Neuron (in vitro differentiated cells): ENCODE data around the gene OPN1LW.
"Not testable (repeated sequence)": the region's sequence is repeated elsewhere in the genome, so short reads cannot be mapped to it uniquely, and the experiment has no call there.

ENCODE experiments used
- H2AFZ ChIP-seq: one replicate; pipeline ENCODE4 v1.6.1; 2013; ENCODE audit warnings: low read depth, mild to moderate bottlenecking, inconsistent platforms, low read length, moderate library complexity
- H3K27me3 ChIP-seq: one replicate; pipeline ENCODE4 v1.6.1; 2013; ENCODE audit warnings: low read length; ENCODE audit not compliant: insufficient read depth
- H3K36me3 ChIP-seq: one replicate; pipeline ENCODE4 v1.6.1; 2013; ENCODE audit warnings: low read length; ENCODE audit not compliant: insufficient read depth
- H3K4me1 ChIP-seq: one replicate; pipeline ENCODE4 v1.6.1; 2013; ENCODE audit warnings: low read length; ENCODE audit not compliant: insufficient read depth
- H3K4me3 ChIP-seq: 2 replicates; pipeline ENCODE4 v1.5.1; 2013; ENCODE audit warnings: mild to moderate bottlenecking, low read length, moderate library complexity
- H3K9me3 ChIP-seq: one replicate; pipeline ENCODE4 v1.6.1; 2013; ENCODE audit warnings: low read length

OPN1LW gene

DNA sequence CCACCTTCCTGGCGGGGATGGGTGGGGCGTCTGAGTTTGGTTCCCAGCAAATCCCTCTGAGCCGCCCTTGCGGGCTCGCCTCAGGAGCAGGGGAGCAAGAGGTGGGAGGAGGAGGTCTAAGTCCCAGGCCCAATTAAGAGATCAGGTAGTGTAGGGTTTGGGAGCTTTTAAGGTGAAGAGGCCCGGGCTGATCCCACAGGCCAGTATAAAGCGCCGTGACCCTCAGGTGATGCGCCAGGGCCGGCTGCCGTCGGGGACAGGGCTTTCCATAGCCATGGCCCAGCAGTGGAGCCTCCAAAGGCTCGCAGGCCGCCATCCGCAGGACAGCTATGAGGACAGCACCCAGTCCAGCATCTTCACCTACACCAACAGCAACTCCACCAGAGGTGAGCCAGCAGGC is at the start of gene OPN1LW:
OPN1LW (plus strand) TSS at position 234 of the 400 bp plus-strand sequence; CDS start at position 275, 41 bp downstream.
- H3K36me3 ChIP-seq, H3K4me3 ChIP-seq, H2AFZ ChIP-seq, H3K9me3 ChIP-seq, H3K4me1 ChIP-seq: not testable (repeated sequence)
- peaks cover 24% of the 10 kb centered on the region for H3K27me3 ChIP-seq

DNA sequence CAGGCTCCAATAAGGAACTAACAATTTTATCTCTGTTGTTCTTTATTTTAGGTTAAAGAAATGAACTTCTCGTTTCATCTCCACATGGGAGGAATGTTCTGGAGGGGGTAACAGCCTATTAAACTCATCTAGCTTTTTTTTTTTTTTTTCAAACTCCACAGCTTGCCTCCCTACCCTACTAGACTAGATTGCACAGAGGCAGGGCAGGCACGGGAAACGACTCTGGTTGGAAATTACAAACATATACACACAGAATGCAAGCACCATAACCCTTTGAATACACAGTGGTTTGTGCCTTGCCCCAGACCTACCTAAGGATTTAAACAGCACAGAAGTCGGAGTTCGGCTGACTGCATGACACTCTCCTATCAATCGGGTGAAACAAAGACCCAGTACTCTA is 49.2 kb upstream of the OPN1LW start:
- Histone ChIP-seq H3K36me3 (peaks cover 3% of the 10 kb centered on the region), H3K4me1 (peaks cover 11% of the 10 kb centered on the region), H3K9me3 (no peaks in the 10 kb centered on the region), H2AFZ (no peak overlapping the region), H3K4me3 (no peak overlapping the region), H3K27me3 (peaks cover 7% of the 10 kb centered on the region)

DNA sequence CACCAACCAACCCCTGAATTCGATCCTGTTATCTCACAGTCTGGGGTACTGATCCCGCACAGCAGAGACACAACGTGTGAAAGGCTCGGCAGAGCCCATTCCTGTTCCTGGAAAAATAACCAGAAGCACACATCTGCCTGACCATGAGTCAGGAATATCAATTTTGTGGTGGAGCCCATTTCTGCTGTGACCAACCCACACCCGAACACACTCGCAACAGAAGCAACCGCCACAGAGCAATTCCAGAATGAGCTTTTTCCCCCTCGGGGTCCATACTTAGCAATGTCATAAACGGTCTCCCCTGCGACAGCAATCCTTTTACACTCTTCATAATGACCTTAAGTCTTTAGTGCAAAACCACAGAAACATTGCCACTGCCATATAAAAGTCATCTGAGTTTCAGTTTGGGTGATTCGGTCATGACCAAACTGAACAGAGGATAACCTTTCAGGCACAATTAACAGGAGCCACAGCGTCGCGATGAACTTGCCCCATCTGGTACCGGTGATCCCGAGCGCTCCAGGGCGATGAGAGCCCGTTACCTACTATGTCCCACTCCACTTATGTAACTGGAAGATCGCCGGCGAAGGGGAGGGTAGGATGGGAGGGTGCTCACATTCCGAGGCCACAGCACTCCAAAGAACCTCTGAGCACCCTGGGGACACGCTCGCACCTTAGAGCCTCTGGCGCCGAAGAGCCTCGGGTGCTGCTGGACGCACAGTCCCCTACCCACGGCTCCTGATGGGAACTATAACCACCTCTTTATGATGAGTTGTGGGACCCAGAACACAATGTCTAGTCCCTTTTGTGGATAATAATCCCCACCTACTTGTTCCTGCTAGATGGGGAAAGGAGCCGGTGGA is 47.7 kb upstream of the OPN1LW start:
- H2AFZ ChIP-seq, result no peak overlapping the region
- H3K27me3 ChIP-seq, result peaks cover 6% of the 10 kb centered on the region
- H3K36me3 ChIP-seq, result peaks cover 3% of the 10 kb centered on the region
- peaks cover 7% of the 10 kb centered on the region for H3K4me1 ChIP-seq
- peak overlapping the region; percentile 77 for H3K4me3 ChIP-seq
- H3K9me3 ChIP-seq, result no peaks in the 10 kb centered on the region

DNA sequence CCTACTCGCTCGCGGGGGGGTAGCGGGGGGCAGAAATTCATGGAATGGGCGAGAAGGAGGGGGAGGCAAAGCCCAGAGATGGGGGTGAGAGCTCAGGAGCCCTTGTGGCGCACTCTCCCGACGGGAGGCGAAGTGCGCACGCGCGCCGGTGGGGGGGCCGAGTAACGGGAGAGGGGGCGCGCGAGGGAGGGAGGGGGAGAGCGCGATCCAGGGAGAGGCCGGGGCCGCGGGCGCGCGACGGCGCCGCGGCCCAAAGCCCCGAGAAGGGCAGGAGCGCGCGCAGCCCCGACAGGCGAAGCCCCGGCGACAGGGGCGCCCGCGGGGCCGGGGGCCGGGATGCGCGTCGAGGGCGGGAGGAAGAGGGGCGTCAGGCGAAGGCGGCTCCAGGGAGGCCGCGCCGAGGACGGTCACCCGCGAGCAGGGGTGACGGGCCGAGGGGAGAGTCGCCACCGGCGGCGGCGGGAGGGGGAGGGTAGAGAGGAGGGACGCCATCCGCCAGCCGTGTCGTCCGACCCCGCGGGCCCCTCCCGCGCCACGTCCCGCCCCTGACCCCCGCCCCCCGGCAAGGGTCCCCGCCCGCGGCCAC is 46.9 kb upstream of the OPN1LW start:
- Histone ChIP-seq H3K4me3 (peak overlapping the region; percentile 77), H3K36me3 (no peaks in the 10 kb centered on the region), H3K4me1 (peaks cover 7% of the 10 kb centered on the region), H3K9me3 (no peaks in the 10 kb centered on the region), H2AFZ (no peak overlapping the region), H3K27me3 (peaks cover 3% of the 10 kb centered on the region)

DNA sequence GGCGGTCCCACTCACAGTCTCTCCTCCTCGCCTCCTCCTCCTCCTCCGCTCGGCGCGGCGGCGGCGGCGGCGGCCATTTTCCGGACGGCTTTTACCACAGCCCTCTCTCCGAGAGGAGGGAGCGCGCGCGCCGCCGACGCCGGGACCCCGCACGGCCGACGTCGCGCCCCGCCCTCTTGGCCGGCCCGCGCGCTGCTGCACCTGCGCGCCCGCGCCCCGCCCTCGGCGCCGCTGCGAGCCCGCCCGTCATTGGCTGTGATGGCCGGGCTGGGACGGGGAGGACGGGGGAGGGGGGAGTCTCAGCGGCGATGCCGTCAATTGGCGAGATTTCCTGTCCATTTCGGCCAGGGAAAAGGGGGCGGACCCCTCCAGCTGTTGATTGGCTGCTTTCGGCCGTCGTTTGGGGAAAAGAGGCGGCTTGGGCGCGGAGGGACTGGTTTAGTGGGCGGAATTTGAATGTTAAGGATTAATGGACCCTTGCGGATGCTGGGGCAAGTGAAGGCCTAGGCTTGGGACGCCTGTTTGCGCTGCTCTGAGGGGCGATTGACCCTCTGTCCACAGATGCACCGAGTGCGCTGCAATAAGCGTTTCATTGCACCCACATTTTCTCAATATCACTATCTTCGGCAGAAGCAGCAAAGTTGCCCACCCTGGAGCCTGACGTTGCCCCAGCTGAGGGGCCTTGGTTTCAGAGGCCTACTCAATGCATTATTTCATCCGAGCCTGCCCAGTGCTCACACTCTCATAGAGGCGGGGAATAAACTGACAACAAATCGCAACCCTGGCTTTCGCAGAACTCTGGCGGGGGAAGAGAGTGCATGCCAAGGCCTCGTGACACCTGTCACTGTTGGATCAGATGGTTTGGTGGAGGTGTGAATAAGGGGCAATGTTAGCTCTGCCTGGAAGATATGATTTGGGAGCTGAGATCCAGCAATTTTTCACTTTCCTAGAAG is 46.2 kb upstream of the OPN1LW start, which contains the start of gene MECP2:
MECP2 (minus strand) TSS at position 129 of the 953 bp plus-strand sequence.
- H3K9me3 ChIP-seq, result no peaks in the 10 kb centered on the region
- peak within 1 kb of the TSS; percentile 77 for H3K4me3 ChIP-seq
- H2AFZ ChIP-seq, result no peak within 1 kb of the TSS
- H3K27me3 ChIP-seq, result peaks cover 6% of the 10 kb centered on the region
- H3K4me1 ChIP-seq, result peaks cover 7% of the 10 kb centered on the region
- no peaks in the 10 kb centered on the region for H3K36me3 ChIP-seq

DNA sequence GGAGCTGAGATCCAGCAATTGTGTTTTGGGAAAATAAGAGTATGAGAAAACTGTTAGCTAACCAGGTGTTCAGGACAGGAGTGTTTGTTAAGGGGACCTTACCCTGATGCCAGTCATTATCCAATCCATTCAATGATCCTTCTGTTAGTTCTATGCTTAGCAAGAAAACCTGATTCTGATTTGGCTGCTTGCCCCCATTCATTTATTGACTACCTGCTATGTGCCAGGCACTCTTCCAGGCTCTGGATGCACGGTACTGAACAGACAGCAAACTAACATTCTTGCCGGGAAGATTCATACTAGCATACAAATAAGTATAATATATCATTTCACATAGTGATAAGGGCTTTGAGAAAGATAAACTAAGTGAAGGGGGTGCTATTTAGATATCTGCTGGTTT is 45.5 kb upstream of the OPN1LW start:
- H3K4me1 ChIP-seq, result peaks cover 7% of the 10 kb centered on the region
- no peaks in the 10 kb centered on the region for H3K9me3 ChIP-seq
- H3K36me3 ChIP-seq, result no peaks in the 10 kb centered on the region
- no peak overlapping the region for H2AFZ ChIP-seq
- peaks cover 6% of the 10 kb centered on the region for H3K27me3 ChIP-seq
- H3K4me3 ChIP-seq, result no peak overlapping the region

DNA sequence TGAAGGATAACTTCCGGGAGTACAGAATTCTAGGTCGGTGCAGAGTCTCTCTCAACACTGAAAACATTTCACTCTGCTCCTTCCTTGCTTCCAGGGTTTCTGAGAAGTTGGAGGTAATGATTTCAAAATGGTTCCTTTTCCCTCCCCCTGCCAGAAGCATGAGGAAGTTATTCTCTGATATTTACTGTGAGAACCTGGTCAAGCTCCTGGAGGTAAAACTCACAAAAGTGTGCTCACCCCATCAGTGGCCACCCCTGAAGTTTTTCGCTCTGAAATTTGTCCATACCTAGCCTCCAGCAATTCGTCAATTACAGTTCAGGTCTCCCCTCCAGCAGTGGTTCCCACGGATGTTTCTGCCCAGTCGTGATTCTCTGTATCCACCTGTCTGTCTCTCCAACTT is 30.3 kb upstream of the OPN1LW start:
- Histone ChIP-seq H3K27me3 (peaks cover 19% of the 10 kb centered on the region), H2AFZ (no peak overlapping the region), H3K4me3 (no peak overlapping the region), H3K9me3 (no peaks in the 10 kb centered on the region), H3K4me1 (peaks cover 9% of the 10 kb centered on the region), H3K36me3 (no peaks in the 10 kb centered on the region)

DNA sequence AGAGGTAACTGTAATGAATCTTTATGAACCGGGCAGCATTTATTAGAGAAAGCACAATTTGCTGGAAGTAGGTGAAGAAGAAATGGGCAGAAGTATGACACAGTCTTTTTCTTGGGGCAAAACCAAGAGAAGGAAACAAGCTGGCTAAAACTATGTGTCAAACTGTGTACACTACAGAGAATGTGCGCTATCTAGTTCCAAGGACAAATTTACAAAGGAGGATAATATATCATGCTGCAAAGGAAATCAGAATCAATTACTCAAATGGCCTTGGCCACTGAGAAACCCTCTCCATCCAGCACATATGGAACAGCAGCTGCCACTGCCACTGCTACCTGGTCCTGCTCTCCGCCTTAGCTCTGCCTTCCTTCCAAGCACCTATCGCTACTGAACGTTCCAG is 29.4 kb upstream of the OPN1LW start:
- H3K4me1 ChIP-seq, result peaks cover 9% of the 10 kb centered on the region
- H3K36me3 ChIP-seq, result no peaks in the 10 kb centered on the region
- H2AFZ ChIP-seq, result no peak overlapping the region
- no peak overlapping the region for H3K4me3 ChIP-seq
- H3K9me3 ChIP-seq, result no peaks in the 10 kb centered on the region
- H3K27me3 ChIP-seq, result peaks cover 19% of the 10 kb centered on the region

DNA sequence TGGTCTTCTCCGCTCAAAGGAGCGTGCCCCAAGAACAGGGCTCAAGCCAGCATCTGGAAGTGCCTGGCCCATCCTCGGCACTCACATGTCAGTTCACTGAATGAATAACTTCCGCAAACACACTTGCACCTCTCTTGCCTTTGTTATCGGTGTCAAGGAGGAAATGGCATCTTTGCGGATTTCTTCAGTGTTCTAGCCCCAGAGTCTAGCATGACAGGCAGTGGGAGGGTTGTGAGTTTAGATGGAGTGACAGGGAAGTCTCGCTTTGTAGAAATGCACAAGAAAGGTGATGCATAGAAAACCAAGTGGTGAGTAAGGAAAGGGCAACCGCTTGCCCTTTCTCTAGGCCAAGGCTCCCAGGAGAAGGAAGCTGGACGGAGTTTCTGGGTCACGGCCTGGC is 29.0 kb upstream of the OPN1LW start:
- H3K27me3 ChIP-seq, result peaks cover 19% of the 10 kb centered on the region
- H3K9me3 ChIP-seq, result no peaks in the 10 kb centered on the region
- no peak overlapping the region for H2AFZ ChIP-seq
- H3K4me1 ChIP-seq, result peaks cover 9% of the 10 kb centered on the region
- no peak overlapping the region for H3K4me3 ChIP-seq
- no peaks in the 10 kb centered on the region for H3K36me3 ChIP-seq

DNA sequence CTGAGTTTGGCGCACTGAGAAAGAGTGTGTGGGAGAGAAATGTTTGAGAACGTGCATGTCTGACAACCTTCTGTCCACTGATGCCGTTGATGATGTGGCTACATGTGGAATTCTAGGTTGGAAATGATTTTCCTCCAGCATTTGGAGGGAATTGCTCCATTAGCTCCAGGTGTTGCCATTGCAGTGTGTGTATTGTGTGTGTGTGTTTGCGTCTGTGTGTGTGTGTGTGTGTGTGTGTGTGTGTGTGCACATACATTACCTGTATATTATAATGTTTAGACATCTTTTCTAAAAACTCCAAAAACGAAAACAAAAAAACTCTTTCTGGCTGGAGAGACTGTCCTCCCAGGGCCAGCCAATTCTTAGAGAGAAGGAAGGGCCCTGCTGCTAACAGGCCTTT is 28.3 kb upstream of the OPN1LW start:
- Histone ChIP-seq H3K27me3 (peaks cover 19% of the 10 kb centered on the region), H3K4me1 (peaks cover 9% of the 10 kb centered on the region), H3K9me3 (no peaks in the 10 kb centered on the region), H3K36me3 (no peaks in the 10 kb centered on the region), H2AFZ (no peak overlapping the region), H3K4me3 (no peak overlapping the region)

DNA sequence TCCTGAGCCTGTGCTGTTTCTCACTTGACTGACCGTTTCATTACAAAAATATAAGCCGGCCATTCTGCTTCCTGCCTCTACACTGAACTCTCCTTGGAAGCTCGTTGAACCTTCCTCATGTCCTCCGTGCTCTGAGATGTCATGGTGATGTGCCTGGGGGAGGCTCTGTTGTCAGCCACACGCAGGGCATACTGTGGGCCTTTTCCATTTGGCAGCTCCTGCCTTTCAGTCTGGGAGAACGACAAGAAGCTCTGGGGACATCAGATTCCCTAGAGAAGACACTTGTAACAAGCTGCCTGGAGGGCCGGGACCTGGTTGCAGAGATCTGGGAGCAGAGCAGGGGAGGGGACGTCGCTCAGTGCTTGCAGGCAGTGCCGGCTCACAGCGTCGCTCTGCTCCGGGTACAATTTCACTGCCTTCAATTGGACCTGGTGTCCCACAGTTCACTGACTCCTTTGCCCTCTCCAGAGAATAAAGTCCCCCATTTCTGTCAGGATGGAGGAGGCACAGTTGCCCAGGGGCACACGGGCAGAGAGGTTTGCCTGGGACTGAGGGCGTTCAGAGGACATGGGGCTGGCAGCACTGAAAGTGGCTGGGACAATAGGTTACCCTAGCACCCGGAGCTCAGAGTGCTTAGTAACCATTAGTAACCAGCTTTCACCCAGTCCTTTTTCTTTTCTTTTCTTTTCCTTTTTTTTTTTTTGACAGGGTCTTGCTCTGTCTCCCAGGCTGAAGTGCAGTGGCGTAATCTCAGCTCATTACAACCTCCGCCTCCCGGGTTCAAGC is 27.4 kb upstream of the OPN1LW start:
- Histone ChIP-seq H3K36me3 (no peaks in the 10 kb centered on the region), H3K27me3 (peaks cover 19% of the 10 kb centered on the region), H3K9me3 (no peaks in the 10 kb centered on the region), H3K4me3 (no peak overlapping the region), H3K4me1 (peaks cover 9% of the 10 kb centered on the region), H2AFZ (no peak overlapping the region)

DNA sequence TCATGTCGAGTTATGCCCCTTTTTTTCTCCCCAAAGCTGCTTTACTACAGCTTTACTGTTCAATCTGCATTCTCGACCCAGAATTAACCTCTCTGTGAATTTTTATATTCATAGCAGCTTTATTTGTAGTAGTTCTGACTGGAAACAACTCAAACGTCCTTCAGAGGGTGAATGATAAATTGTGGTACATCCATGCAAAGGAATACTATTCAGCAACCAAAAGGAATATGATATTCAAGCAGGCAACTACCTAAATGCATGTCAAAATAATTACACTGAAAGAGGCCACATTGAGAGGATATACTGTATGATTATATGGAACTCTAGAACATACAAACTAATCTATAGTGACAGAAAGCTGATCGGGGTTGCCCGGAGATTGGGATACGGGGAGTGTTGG is 26.5 kb upstream of the OPN1LW start:
- Histone ChIP-seq H3K27me3 (peaks cover 24% of the 10 kb centered on the region), H2AFZ (no peak overlapping the region), H3K4me3 (no peak overlapping the region), H3K4me1 (peaks cover 9% of the 10 kb centered on the region), H3K36me3 (no peaks in the 10 kb centered on the region), H3K9me3 (no peaks in the 10 kb centered on the region)
